Liver (tissue), 9 donors: ENCODE measurements around the gene TARS3. TPM values are rescaled to one million over a fixed set of nuclear protein-coding genes. Genes with fewer than 3 reads are reported as not detected.

ENCODE experiments used
- DNase-seq: peaks from one replicate; pipeline ENCODE4 v3.0.0-alpha.2; 2017; ENCODE audit warnings: low spot score
- H3K27ac ChIP-seq, 2 donors: one replicate each; pipeline ENCODE4 v1.7.0; 2013; ENCODE audit warnings: inconsistent platforms in 2 of 2, low read length in 2 of 2, control low read depth in 1 of 2, low read depth in 1 of 2, mild to moderate bottlenecking in 1 of 2
- H3K27me3 ChIP-seq, 4 donors: one replicate each; pipeline versions ENCODE4 v1.6.1 to v1.7.0; 2013; ENCODE audit warnings: low read length in 3 of 4, inconsistent platforms in 1 of 4, mild to moderate bottlenecking in 1 of 4, moderate library complexity in 1 of 4; ENCODE audit not compliant: control insufficient read depth in 4 of 4, insufficient read depth in 4 of 4
- H3K36me3 ChIP-seq, 4 donors: one replicate each; pipeline versions ENCODE4 v1.6.1 to v1.7.0; 2013; ENCODE audit warnings: low read length in 3 of 4, mild to moderate bottlenecking in 3 of 4, low read depth in 1 of 4, moderate library complexity in 1 of 4; ENCODE audit not compliant: control insufficient read depth in 4 of 4, insufficient read depth in 3 of 4
- H3K4me1 ChIP-seq, 4 donors: one replicate each; pipeline versions ENCODE4 v1.6.1 to v1.7.0; 2013; ENCODE audit warnings: low read length in 3 of 4, mild to moderate bottlenecking in 3 of 4, moderate library complexity in 1 of 4; ENCODE audit not compliant: control insufficient read depth in 4 of 4, insufficient read depth in 4 of 4
- H3K4me3 ChIP-seq, 3 donors: one replicate each; pipeline versions ENCODE4 v1.6.1 to v1.7.0; 2013; ENCODE audit warnings: low read length in 3 of 3, control low read depth in 1 of 3, low read depth in 1 of 3, mild to moderate bottlenecking in 1 of 3
- H3K9ac ChIP-seq, 2 donors: one replicate each; pipeline ENCODE4 v1.7.0; 2013; ENCODE audit warnings: low read length in 2 of 2, mild to moderate bottlenecking in 2 of 2, moderate library complexity in 2 of 2, control low read depth in 1 of 2, low read depth in 1 of 2
- H3K9me3 ChIP-seq, 4 donors: one replicate each; pipeline versions ENCODE4 v1.6.1 to v1.7.0; 2013; ENCODE audit warnings: low read length in 3 of 4; ENCODE audit not compliant: control insufficient read depth in 4 of 4
- ATF3 ChIP-seq: IDR thresholded peaks from 2 replicates; pipeline ENCODE4 v1.6.1; 2016; ENCODE audit warnings: antibody characterized with exemption
- CTCF ChIP-seq: fragments of 150-350 bp; IDR thresholded peaks from 2 replicates; pipeline ENCODE4 v1.5.1; 2017; ENCODE audit warnings: improper control_type of control experiment, low read depth, low read length; ENCODE audit not compliant: missing input control
- EGR1 ChIP-seq, 2 donors: IDR thresholded peaks; 2 replicates each; pipeline ENCODE4 v1.6.1; 2016 to 2018; ENCODE audit warnings: antibody characterized with exemption in 2 of 2, low read depth in 2 of 2
- FOXA1 ChIP-seq: IDR thresholded peaks from 2 replicates; pipeline ENCODE4 v1.6.1; 2016; ENCODE audit warnings: antibody characterized with exemption
- FOXA2 ChIP-seq: IDR thresholded peaks from 2 replicates; pipeline ENCODE4 v1.6.1; 2016; ENCODE audit warnings: antibody characterized with exemption
- GABPA ChIP-seq, 2 donors: IDR thresholded peaks in 1 of 2; conservative IDR thresholded peaks in 1 of 2; 2 replicates each; pipeline ENCODE4 v1.6.1; 2016; ENCODE audit warnings: antibody characterized with exemption in 2 of 2, mild to moderate bottlenecking in 1 of 2, moderate library complexity in 1 of 2
- HNF4A ChIP-seq, 2 donors: conservative IDR thresholded peaks; 2 replicates each; pipeline ENCODE4 v1.6.1; 2016; ENCODE audit warnings: antibody characterized with exemption in 2 of 2, mild to moderate bottlenecking in 2 of 2
- HNF4G ChIP-seq: IDR thresholded peaks from 2 replicates; pipeline ENCODE4 v1.6.1; 2016; ENCODE audit warnings: antibody characterized with exemption
- JUND ChIP-seq, 2 donors: IDR thresholded peaks; 2 replicates each; pipeline ENCODE4 v1.6.1; 2016; ENCODE audit warnings: antibody characterized with exemption in 2 of 2
- MAX ChIP-seq: IDR thresholded peaks from 2 replicates; pipeline ENCODE4 v1.6.1; 2016; ENCODE audit warnings: antibody characterized with exemption
- NR2F2 ChIP-seq: IDR thresholded peaks from 2 replicates; pipeline ENCODE4 v1.6.1; 2016; ENCODE audit warnings: antibody characterized with exemption
- RAD21 ChIP-seq, 2 donors: IDR thresholded peaks; 2 replicates each; pipeline ENCODE4 v1.6.1; 2016; ENCODE audit warnings: antibody characterized with exemption in 2 of 2, mild to moderate bottlenecking in 2 of 2
- REST ChIP-seq: IDR thresholded peaks from 2 replicates; pipeline ENCODE4 v1.6.1; 2016; ENCODE audit warnings: antibody characterized with exemption, mild to moderate bottlenecking
- RXRA ChIP-seq, 2 donors: IDR thresholded peaks; 2 replicates each; pipeline ENCODE4 v1.6.1; 2017 to 2018; ENCODE audit warnings: antibody characterized with exemption in 2 of 2, mild to moderate bottlenecking in 1 of 2
- SP1 ChIP-seq: IDR thresholded peaks from 2 replicates; pipeline ENCODE4 v1.6.1; 2018; ENCODE audit warnings: antibody characterized with exemption, mild to moderate bottlenecking
- TAF1 ChIP-seq: conservative IDR thresholded peaks from 2 replicates; pipeline ENCODE4 v1.6.1; 2016; ENCODE audit warnings: antibody characterized with exemption, mild to moderate bottlenecking
- YY1 ChIP-seq: IDR thresholded peaks from 2 replicates; pipeline ENCODE4 v1.6.1; 2016; ENCODE audit warnings: antibody characterized with exemption, mild to moderate bottlenecking
- ZBTB33 ChIP-seq: IDR thresholded peaks from 2 replicates; pipeline ENCODE4 v1.6.1; 2016; ENCODE audit warnings: antibody characterized with exemption
- WGBS: extraction: QIAGEN DNeasy Blood & Tissue Kit; methylation state at CpG from one replicate; pipeline ENCODE4 v1.1.7; 2013; 5-methylcytosine and 5-hydroxymethylcytosine counted together
- polyA plus RNA-seq, 2 donors: library from polyadenylated mRNA; stranded (reverse) in 1 of 2; unstranded in 1 of 2; fragments of 200-250 nt in 1 of 2; fragments of >200 nt in 1 of 2; fragmentation: Nextera tagmentation in 1 of 2; extraction: Ambion mirVana in 1 of 2; gene quantifications; one replicate each; pipeline versions ENCODE4 v1.2.1 to v1.2.3, GENCODE V29; 2013 to 2015
- total RNA-seq, 2 donors: library from RNA; depleted of rRNA; stranded (reverse); fragments of >200 nt; gene quantifications; one replicate each; pipeline ENCODE4 v1.2.3, GENCODE V29; 2014
- donor health status: healthy.
- donor health status: healthy.
- donor health status: healthy.
- donor health status: healthy.
- donor health status: healthy.

Gene TARS3
- total and polyA plus RNA-seq, 4 donors, result 2.3 to 7.8 (median 4.0) TPM

- no peak for TF ChIP-seq FOXA1
These were observed 83.0 kb downstream of the TARS3 start (continued) for GRCh38 chr15:101641129-101641764.

GRCh38 chr15:101639667-101640066 is 84.6 kb downstream of the TARS3 start:
- H3K27me3 ChIP-seq, result no peaks in the 10 kb centered on the region
- peaks cover 6 to 24% (median 15%) of the 10 kb centered on the region in 4 donors for H3K36me3 ChIP-seq
- H3K9ac ChIP-seq, result no peak overlapping the region
- peaks cover 0 to 14% (median 2%) of the 10 kb centered on the region in 4 donors for H3K4me1 ChIP-seq
- no peak overlapping the region for H3K27ac ChIP-seq
- 84% methylated on average over 4 of the region's 4 CpGs for WGBS
- DNase-seq, result no peak
- H3K9me3 ChIP-seq, result no peaks in the 10 kb centered on the region
- TF ChIP-seq HNF4A (conservative IDR thresholded peaks at IDR 0.05), result no peak
- no peak for TF ChIP-seq ZBTB33
- no peak for TF ChIP-seq HNF4G
- TF ChIP-seq CTCF, result no peak
- TF ChIP-seq RAD21 (IDR thresholded peaks at IDR 0.05), result no peak
- no peak for TF ChIP-seq FOXA2
- no peak for TF ChIP-seq MAX
- no peak for TF ChIP-seq RXRA (IDR thresholded peaks at IDR 0.05)
- no peak for TF ChIP-seq GABPA (IDR thresholded peaks at IDR 0.05 in 1 of 2, conservative IDR thresholded peaks at IDR 0.05 in 1 of 2)
- TF ChIP-seq SP1, result no peak
- TF ChIP-seq YY1, result no peak
- TF ChIP-seq JUND (IDR thresholded peaks at IDR 0.05), result no peak
- no peak for TF ChIP-seq ATF3
- no peak for TF ChIP-seq REST
- TF ChIP-seq TAF1, result no peak
- TF ChIP-seq FOXA1, result no peak
- TF ChIP-seq NR2F2, result no peak
- no peak for TF ChIP-seq EGR1 (IDR thresholded peaks at IDR 0.05; ENCODE audit: low read depth in 2 of 2)
- no peak overlapping the region for H3K4me3 ChIP-seq
